NCI-H345 treated with DMSO at 0.1 percent for 48 hours (cell line): Measurements from ENCODE around the gene THOC5.
A peak's percentile ranks its signal among the peaks of the same experiment; 100 is the strongest.
"Not testable (repeated sequence)": the region's sequence is repeated elsewhere in the genome, so short reads cannot be mapped to it uniquely, and the experiment has no call there.

ENCODE experiments used
- DNase-seq: peaks from one replicate; lab custom pipeline; 2025; ENCODE audit not compliant: unreplicated experiment; lab: John Stamatoyannopoulos, UW

Gene THOC5

GRCh38 chr22:29553351-29554224, at the start of gene THOC5:
THOC5 (minus strand) TSS chr22:29553757; CDS start chr22:29549147, 4,610 bp downstream.
- peak; percentile 75 for DNase-seq

GRCh38 chr22:29598684-29599020, 45.1 kb upstream of the THOC5 start:
- no peak for DNase-seq

GRCh38 chr22:29597871-29598683, 44.5 kb upstream of the THOC5 start:
- DNase-seq, result not testable (repeated sequence)

- DNase-seq, result no peak
These were observed 42.9 kb upstream of the THOC5 start for GRCh38 chr22:29596408-29596807.

- not testable (repeated sequence) for DNase-seq
These were observed 40.9 kb upstream of the THOC5 start for GRCh38 chr22:29594447-29594846.

GRCh38 chr22:29593923-29594322, 40.4 kb upstream of the THOC5 start:
- DNase-seq, result no peak

- DNase-seq, result no peak
These were observed 34.6 kb upstream of the THOC5 start for GRCh38 chr22:29587938-29588699.

GRCh38 chr22:29586193-29586705, 32.7 kb upstream of the THOC5 start:
- not testable (repeated sequence) for DNase-seq

GRCh38 chr22:29584975-29585374, 31.4 kb upstream of the THOC5 start:
- no peak for DNase-seq

- peak; percentile 20 for DNase-seq
These were observed 28.2 kb upstream of the THOC5 start for GRCh38 chr22:29581799-29582198.

- DNase-seq, result no peak
These were observed 26.7 kb upstream of the THOC5 start for GRCh38 chr22:29580200-29580810.

- no peak for DNase-seq
These were observed 25.1 kb upstream of the THOC5 start for GRCh38 chr22:29578462-29579200.

GRCh38 chr22:29574762-29575450, 21.3 kb upstream of the THOC5 start:
- DNase-seq, result no peak

GRCh38 chr22:29570912-29571549, 17.5 kb upstream of the THOC5 start:
- DNase-seq, result no peak

- no peak for DNase-seq
These were observed 16.9 kb upstream of the THOC5 start for GRCh38 chr22:29570456-29570855.

GRCh38 chr22:29569011-29569678, 15.6 kb upstream of the THOC5 start:
- DNase-seq, result no peak

- no peak for DNase-seq
These were observed 13.8 kb upstream of the THOC5 start for GRCh38 chr22:29567338-29567737.

- DNase-seq, result not testable (repeated sequence)
These were observed 13.0 kb upstream of the THOC5 start for GRCh38 chr22:29566513-29566912.
